ENCODE data around the gene ASIP.
A peak's percentile ranks its signal among the peaks of the same experiment; 100 is the strongest.
"Not testable (repeated sequence)": the region's sequence is repeated elsewhere in the genome, so short reads cannot be mapped to it uniquely, and the experiment has no call there.

Gene ASIP

DNA sequence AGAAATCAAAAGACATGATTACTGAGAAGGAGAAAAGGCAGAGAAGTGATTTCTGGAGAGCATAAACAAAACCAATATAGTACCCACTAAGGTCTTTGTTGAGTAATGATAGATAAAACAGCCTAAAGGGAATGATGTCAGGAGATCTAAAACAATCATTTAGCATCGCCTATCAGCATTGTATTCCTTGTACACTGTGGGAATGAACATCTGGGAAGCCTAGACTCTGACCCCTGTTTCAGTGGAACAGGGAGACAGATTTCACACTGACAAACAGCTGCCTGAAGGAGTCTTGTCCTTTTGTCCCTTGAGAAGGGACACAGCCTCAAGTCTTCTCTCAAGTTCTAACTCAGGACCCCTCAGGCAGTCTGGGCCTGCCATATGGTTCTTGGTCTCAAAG is 1.7 kb downstream of the ASIP start:
- DNase-seq (ENCODE audit: low spot score) = no peak

GRCh38 chr20:34243377-34243776 is 2.2 kb downstream of the ASIP start:
- DNase-seq (ENCODE audit: low spot score) = no peak

DNA sequence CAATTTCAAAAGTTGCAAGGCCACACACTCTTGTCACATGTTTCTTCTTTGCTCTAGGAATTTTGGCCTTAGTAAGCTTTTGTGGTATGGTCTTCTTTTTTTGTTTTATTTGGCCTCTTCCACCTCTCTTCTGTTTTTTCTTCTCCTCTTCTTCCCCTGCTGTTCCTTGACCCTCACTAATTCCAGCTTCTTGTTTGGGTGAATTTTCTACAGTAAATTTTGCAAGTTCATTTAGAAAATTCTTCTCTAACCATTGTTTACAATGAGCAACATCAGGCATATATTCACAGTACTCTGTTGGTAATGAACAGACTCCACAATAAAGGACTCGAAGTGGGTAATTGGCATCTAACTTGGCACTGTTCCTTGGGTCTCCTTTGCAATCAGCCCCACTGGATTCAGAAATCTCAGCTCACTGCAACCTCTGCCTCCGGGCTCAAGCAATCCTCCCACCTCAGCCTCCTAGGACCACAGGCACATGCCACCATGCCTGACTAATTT is 5.0 kb downstream of the ASIP start:
- no peak for DNase-seq (ENCODE audit: low spot score)

- peak; percentile 9 for DNase-seq (ENCODE audit: low spot score)
Measured at GRCh38 chr20:34249291-34249690, 8.1 kb downstream of the ASIP start.

- DNase-seq (ENCODE audit: low spot score) = no peak
Measured at GRCh38 chr20:34250005-34250404, 8.8 kb downstream of the ASIP start.

DNA sequence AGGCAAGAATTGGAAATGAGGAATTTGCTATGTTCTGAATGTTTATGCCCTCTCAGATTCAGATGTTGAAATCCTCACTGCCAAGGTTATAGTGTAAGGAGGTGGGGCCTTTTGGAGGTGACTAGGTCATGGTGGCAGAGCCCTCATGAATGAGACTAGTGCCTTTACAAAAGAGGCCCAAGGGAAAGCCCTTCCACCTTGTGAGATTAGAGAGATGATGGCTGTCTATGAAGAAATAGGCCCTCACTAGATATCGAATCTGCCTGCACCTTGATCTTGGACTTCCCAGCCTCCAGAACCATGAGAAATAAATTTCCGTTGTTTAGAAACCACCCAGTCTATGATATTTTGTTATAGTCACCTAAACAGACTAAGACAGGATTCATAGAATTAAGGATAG is 10.4 kb downstream of the ASIP start:
- no peak for DNase-seq (ENCODE audit: low spot score)

- DNase-seq (ENCODE audit: low spot score) = not testable (repeated sequence)
Measured at GRCh38 chr20:34252431-34253086, 11.3 kb downstream of the ASIP start.

DNA sequence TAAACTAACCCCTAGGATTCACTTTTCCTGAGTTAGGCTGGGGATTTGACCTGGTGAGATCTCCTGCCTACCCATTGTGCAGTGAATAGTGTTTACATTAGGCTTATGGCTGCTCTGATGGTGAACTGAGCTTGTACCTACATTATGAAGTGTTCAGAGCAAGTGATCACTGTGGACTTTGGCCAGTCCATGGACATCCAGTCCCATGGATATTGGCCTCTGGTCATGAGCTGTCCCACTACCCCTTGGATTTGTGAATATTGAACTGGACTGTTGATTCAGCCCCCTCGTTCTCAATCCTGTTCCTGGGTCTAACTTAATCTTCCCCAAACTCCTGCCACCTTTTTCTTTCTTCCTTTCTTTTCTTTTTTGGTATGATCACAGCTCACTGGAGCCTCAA is 13.8 kb downstream of the ASIP start:
- no peak for DNase-seq (ENCODE audit: low spot score)

DNA sequence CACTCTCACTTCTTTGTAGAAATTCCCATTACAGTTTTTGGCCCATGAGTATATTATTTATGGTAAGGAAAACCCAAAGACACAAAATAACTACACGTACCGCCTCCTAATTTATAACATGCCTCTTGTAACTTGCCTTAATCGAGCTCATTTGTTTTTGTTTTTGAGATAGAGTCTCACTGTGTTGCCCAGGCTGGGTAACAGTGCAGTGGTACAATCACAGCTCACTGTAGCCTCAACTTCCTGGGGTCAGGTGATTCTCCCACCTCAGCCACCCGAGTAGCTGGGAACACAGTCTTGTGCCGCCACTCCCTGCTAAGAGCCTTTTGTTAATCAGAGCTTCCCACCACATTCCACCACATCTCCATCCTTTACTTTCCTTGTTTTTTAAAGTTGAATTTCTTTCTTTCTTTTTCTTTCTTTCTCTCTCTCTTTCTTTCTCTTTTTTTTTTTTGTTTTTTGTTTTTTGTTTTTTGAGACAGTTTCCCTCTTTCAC is 15.5 kb downstream of the ASIP start:
- no peak for DNase-seq (ENCODE audit: low spot score)

DNA sequence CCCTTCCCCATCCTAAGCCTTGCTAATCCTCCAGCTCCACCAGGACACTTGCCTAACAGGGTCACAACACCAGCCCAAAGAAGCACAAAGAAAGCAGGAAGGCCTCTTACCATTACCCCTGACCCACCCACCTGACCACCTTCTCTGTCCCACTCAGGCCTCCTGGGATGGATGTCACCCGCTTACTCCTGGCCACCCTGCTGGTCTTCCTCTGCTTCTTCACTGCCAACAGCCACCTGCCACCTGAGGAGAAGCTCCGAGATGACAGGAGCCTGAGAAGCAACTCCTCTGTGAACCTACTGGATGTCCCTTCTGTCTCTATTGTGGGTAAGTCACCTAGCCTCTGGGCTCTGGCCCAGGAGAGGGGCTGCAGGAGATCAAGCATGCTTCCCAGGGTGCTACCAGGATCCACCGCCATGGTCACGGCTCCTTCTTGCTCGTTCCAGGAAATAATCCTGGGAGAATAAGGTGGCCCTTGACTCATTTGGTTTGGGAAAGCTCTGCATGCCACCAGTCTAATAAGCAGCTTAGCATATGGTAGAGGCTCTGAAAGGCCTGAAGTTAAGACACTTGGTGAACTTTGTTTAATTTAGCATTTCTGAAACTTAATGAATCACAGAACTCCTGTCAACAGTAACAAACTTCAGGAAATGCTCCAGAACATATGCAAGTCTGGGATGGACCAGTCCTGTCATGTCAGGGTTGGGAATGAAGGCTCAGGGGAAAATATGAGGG is 19.2 kb downstream of the ASIP start:
- no peak for DNase-seq (ENCODE audit: low spot score)

DNA sequence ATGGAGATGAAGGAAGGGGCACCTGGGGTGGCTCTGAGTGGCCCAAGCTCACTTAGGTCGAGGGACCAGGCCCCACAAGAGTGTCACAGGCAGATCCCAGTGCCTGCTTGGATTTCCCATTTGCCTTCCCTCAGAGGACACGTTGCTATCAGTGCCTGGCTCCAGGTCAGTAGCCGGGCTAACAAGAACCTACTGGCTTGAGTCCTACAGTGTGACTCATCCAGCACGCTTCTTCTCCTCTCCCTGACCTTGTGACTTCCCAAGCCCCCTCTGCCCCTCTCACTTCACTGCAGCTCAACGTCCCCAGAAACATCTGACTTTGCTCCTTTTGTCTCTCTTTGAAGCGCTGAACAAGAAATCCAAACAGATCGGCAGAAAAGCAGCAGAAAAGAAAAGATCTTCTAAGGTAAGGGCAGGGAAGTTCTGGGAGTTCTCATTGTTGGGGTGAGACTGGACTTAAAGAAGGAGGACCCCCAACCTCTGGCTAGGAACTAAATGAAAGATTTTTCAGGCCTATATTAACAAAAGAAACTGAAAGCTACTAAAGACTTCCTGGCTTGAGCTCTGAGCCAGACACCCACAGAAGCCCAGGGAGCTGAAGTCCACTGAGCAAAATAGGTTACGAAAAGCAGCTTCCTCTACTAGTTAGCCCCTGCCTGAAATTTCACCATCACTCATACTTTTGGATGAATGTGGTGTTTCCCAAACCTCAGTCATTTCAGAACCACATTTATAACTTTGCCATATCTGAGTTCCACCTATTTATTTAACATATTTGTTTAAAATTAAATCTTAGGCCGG is 21.5 kb downstream of the ASIP start:
- peak; percentile 4 for DNase-seq (ENCODE audit: low spot score)

- not testable (repeated sequence) for DNase-seq (ENCODE audit: low spot score)
Measured at GRCh38 chr20:34263468-34263867, 22.2 kb downstream of the ASIP start.

DNA sequence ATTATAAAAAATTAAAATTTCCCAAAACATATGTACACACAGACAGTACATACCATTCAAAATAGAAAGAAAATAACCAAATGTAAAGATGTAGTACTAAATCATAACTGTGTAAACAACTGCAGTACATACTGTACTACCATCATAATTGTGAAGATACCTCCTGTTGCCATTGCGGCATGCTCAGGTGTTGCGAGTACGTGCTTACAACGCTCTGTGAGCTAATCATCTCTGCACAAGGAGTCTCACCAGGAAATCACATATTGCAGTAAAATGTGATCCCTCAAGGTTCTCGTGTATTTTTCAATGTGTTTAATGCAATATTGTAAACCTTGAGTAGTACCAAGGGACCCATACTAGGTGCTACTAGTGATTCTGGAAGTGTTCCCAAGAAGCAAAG is 22.9 kb downstream of the ASIP start:
- DNase-seq (ENCODE audit: low spot score) = no peak

DNA sequence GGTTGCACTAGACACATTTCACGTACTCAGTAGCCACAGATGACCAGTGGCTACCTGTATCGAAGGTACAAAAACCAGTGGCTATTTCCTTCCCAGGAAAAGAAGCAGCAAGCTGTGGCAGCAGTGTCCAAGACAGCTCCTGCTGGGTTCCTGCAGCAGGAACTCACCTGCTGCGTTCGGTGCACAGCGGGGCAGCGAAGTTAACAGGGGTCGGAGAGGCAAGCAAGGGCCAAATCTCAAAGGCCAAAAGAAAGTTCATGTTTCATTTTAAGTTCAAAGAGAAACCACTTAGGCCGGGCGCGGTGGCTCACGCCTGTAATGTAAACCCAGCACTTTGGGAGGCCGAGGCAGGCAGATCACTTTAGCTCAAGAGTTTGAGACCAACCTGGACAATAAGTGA is 26.9 kb downstream of the ASIP start:
- no peak for DNase-seq (ENCODE audit: low spot score)

- DNase-seq (ENCODE audit: low spot score) = no peak
Measured at GRCh38 chr20:34268851-34269636, 27.8 kb downstream of the ASIP start.

GRCh38 chr20:34269996-34270627 is 28.9 kb downstream of the ASIP start:
- no peak for DNase-seq (ENCODE audit: low spot score)

DNA sequence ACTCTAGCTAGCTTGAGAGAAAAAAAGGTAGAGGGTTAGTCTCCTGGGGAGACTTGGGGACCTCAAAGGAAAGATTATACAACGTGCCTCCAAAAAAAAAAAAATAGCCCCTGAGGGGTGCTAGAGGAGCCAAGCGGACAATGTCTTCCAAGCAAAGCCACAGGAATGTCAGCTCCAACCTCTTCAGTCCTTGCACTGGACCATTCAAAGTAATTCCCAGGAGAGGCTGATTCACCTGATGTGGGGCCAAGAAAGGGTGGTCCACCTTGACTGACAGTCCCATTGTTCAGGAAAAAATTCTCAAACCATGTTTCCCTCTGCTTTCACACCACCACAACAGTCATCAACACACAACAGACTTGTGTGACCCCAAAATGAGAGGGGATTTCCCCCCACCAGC is 30.7 kb downstream of the ASIP start:
- no peak for DNase-seq (ENCODE audit: low spot score)

GRCh38 chr20:34274694-34275093 is 33.5 kb downstream of the ASIP start:
- no peak for DNase-seq (ENCODE audit: low spot score)

DNA sequence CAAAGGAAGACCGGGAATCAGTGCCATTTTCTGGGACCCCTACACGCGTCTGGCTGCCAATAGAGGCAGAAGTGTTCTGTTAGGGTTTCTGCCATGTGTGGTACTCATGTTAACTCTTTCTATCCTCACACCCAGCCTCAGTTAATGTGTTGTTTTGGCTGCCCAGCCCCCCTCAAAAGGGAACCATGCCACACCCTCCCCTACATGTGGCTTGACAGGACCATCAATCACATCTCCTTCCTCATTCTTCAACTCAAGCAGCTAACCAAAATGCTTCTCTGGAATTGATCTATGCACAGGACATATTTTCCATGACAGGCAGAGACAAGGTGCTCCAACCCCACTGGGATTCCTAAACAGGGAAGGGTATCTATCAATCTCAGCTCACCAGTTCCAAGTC is 40.0 kb downstream of the ASIP start:
- no peak for DNase-seq (ENCODE audit: low spot score)

DNA sequence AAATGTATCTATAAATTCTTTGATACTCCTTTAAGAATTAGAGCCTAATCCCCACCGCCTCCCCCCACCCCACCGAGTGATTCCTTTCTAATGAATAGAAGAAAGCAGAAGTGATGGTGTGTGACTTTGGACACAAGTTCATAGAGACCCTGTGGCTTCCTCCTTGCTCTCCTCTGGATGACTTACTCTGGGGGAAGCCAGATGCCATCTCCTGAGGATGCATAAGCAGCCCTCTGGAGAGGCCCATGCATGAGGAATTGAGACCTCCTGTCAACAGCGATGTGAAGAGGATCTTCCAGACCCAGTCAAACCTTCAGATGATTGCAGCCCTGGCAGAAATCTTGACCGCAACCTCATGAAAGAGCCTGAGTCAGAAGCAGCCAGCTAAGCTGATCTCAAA is 40.8 kb downstream of the ASIP start:
- no peak for DNase-seq (ENCODE audit: low spot score)

DNA sequence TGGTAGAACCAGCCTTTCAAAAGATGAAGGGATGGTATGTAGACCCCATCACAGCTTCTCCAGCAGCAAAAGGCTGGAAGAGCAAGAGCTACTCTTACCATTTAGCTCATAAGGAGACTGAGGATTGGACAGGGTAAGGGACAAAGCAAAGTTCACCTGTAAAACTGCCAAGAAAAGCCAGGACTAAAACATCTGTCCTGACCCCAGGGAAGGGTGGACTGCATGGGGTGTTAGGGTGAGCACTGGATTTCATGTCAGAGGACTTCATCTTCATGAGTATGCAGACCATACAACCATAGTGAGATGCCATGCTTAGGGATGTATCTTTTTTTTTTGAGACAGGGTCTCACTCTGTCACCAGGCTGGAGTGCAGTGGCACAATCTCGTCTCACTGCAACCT is 42.6 kb downstream of the ASIP start:
- DNase-seq (ENCODE audit: low spot score) = no peak

Data from pons (tissue), 1 donor.